ENCODE measurements around the gene FAM193B. TPM values are rescaled to one million over a fixed set of nuclear protein-coding genes. Genes with fewer than 3 reads are reported as not detected.

Gene FAM193B
- total and polyA plus RNA-seq, 9 of the 15 experiments (the other 6 are each of a cell fraction or from before 2014, with no cell fraction given), result 4.4 to 76.4 (median 37.3) TPM

- TF ChIP-seq KDM2B (CRISPR knock-in tag; IDR thresholded peaks at IDR 0.05) (no peak), MEF2D (tag; conservative IDR thresholded peaks at IDR 0.05; ENCODE audit: low read depth) (no peak), ARID2 (IDR thresholded peaks at IDR 0.05) (no peak), ZNF699 (CRISPR knock-in tag; IDR thresholded peaks at IDR 0.05; ENCODE audit: insufficient replicate concordance) (no peak), CHD2 (IDR thresholded peaks at IDR 0.05; ENCODE audit: low read depth, low read length) (no peak), MYBL2 (IDR thresholded peaks at IDR 0.05; ENCODE audit: low read depth) (no peak), MYBL2 (CRISPR knock-in tag; IDR thresholded peaks at IDR 0.05; ENCODE audit: borderline replicate concordance) (no peak), RAD51 (IDR thresholded peaks at IDR 0.05; ENCODE audit: borderline replicate concordance, low read depth) (no peak; the same call in 1 of the 2 replicates), THRB (CRISPR knock-in tag; conservative IDR thresholded peaks at IDR 0.05) (no peak), E2F8 (IDR thresholded peaks at IDR 0.05; ENCODE audit: low read depth, partially characterized antibody) (peak; percentile 56), PREB (CRISPR knock-in tag; IDR thresholded peaks at IDR 0.05) (no peak), ZNF175 (CRISPR knock-in tag; IDR thresholded peaks at IDR 0.05; ENCODE audit: low read depth) (no peak; the same call in 1 of the 2 replicates), ELF1 (tag; IDR thresholded peaks at IDR 0.05) (peak; percentile 77), NR2C2 (CRISPR knock-in tag; IDR thresholded peaks at IDR 0.05) (peak; percentile 64), NR2C2 (tag; IDR thresholded peaks at IDR 0.05) (peak; percentile 93), E2F4 (CRISPR knock-in tag; IDR thresholded peaks at IDR 0.05; ENCODE audit: low read depth) (peak; percentile 83), ZFP1 (CRISPR knock-in tag; IDR thresholded peaks at IDR 0.05) (no peak), SOX6 (IDR thresholded peaks at IDR 0.05) (peak; percentile 73; the same call in 1 of the 2 replicates), ZNF23 (CRISPR knock-in tag; IDR thresholded peaks at IDR 0.05) (no peak), TSC22D4 (tag; IDR thresholded peaks at IDR 0.05) (no peak), CBX2 (IDR thresholded peaks at IDR 0.05; ENCODE audit: insufficient read depth, low read length, poor library complexity, severe bottlenecking) (no peak), RBM14 (IDR thresholded peaks at IDR 0.05; ENCODE audit: borderline replicate concordance, insufficient read depth, low read depth, low read length) (no peak)
Measured at GRCh38 chr5:177516601-177517568, 37.5 kb downstream of the FAM193B start, which contains the start of gene DDX41 (continued).

All from K562 (cell line).